Neuron (in vitro differentiated cells): ENCODE measurements around the gene C1QTNF7.

ENCODE experiments used
- H2AFZ ChIP-seq: one replicate; pipeline ENCODE4 v1.6.1; 2013; ENCODE audit warnings: low read depth, mild to moderate bottlenecking, inconsistent platforms, low read length, moderate library complexity
- H3K27me3 ChIP-seq: one replicate; pipeline ENCODE4 v1.6.1; 2013; ENCODE audit warnings: low read length; ENCODE audit not compliant: insufficient read depth
- H3K36me3 ChIP-seq: one replicate; pipeline ENCODE4 v1.6.1; 2013; ENCODE audit warnings: low read length; ENCODE audit not compliant: insufficient read depth
- H3K4me1 ChIP-seq: one replicate; pipeline ENCODE4 v1.6.1; 2013; ENCODE audit warnings: low read length; ENCODE audit not compliant: insufficient read depth
- H3K4me3 ChIP-seq: 2 replicates; pipeline ENCODE4 v1.5.1; 2013; ENCODE audit warnings: mild to moderate bottlenecking, low read length, moderate library complexity
- H3K9me3 ChIP-seq: one replicate; pipeline ENCODE4 v1.6.1; 2013; ENCODE audit warnings: low read length

C1QTNF7 gene

GRCh38 chr4:15420642-15421041 is 7.2 kb upstream of the C1QTNF7 start:
- Histone ChIP-seq H3K36me3 (no peaks in the 10 kb centered on the region), H3K4me3 (no peak overlapping the region), H3K27me3 (no peaks in the 10 kb centered on the region), H3K9me3 (no peaks in the 10 kb centered on the region), H3K4me1 (peaks cover 23% of the 10 kb centered on the region), H2AFZ (no peak overlapping the region)

- Histone ChIP-seq H3K27me3 (no peaks in the 10 kb centered on the region), H2AFZ (no peak overlapping the region), H3K4me1 (peaks cover 15% of the 10 kb centered on the region), H3K36me3 (no peaks in the 10 kb centered on the region), H3K4me3 (no peak overlapping the region), H3K9me3 (no peaks in the 10 kb centered on the region)
These were observed 4.5 kb upstream of the C1QTNF7 start for GRCh38 chr4:15423285-15423711.

DNA sequence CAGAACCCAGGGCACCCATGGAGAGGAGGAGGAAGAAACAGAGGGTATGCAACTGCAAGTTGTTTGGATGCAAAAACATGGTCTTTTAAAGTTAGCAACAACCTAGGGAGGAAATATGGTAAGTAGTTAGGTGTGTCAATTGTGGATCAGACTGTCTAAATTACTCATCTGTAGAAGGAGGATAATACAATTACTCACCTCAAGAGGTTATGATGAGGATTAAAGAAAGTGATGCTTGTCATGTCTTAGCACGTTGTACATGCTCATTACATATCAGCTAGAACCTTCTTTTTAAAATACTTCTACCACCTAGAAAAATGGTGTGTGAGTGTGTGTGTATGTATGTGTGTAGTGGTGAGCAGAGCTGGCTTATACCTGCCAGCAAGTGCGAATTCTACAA is 2.3 kb upstream of the C1QTNF7 start:
- H3K9me3 ChIP-seq, result no peaks in the 10 kb centered on the region
- no peaks in the 10 kb centered on the region for H3K36me3 ChIP-seq
- peaks cover 8% of the 10 kb centered on the region for H3K4me1 ChIP-seq

DNA sequence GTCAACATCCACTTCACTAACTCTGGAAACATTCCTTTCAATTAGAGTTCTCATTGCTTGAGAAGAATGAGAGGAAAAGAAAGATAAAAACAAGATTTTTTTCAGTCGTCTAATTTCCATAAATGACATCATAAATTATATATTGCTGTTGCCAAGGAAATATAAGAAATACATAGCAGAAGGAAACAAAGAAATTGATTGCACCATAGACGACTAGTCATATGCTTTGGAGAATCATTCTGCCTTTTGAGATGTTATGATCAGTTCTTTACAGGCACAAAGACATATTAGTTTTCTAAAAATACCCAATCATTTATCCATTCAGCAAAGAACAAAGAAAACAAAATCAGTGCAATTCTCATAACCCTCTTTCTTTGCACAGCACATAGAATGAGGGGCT is 672 bp upstream of the C1QTNF7 start:
- no peak overlapping the region for H3K4me3 ChIP-seq
- H3K36me3 ChIP-seq, result no peaks in the 10 kb centered on the region
- no peaks in the 10 kb centered on the region for H3K9me3 ChIP-seq
- no peaks in the 10 kb centered on the region for H3K27me3 ChIP-seq
- H3K4me1 ChIP-seq, result no peaks in the 10 kb centered on the region
- H2AFZ ChIP-seq, result no peak overlapping the region

More for the DNA sequence above, 2.3 kb upstream of the C1QTNF7 start:
- H3K27me3 ChIP-seq, result no peaks in the 10 kb centered on the region
- H3K4me3 ChIP-seq, result no peak overlapping the region
- H2AFZ ChIP-seq, result no peak overlapping the region

DNA sequence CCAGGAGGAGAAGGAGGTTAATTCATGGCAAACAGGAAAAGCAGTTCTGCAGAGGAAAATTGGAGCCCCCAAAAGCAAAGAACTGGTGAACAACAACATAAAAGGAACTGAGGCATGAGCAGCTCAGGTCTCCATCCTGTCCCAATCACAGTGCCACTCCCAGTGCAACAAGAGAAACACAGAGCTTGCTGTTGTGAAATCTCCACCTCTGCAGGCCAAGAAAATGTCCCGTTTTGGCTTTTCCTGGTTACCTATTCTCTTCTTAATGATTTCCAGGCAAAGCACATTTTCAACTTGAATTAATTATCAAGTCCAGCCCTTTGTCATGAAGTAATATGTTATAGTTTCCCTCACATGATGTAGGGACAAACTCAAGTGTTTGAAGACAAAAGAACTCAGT is 778 bp downstream of the C1QTNF7 start:
- H3K4me3 ChIP-seq, result no peak overlapping the region

GRCh38 chr4:15434091-15434490 is 6.3 kb downstream of the C1QTNF7 start:
- no peaks in the 10 kb centered on the region for H3K4me1 ChIP-seq
- H3K36me3 ChIP-seq, result no peaks in the 10 kb centered on the region
- H3K27me3 ChIP-seq, result no peaks in the 10 kb centered on the region
- no peaks in the 10 kb centered on the region for H3K9me3 ChIP-seq
- H3K4me3 ChIP-seq, result no peak overlapping the region
- no peak overlapping the region for H2AFZ ChIP-seq

More for the DNA sequence above, 778 bp downstream of the C1QTNF7 start:
- Histone ChIP-seq H3K36me3 (no peaks in the 10 kb centered on the region), H3K9me3 (no peaks in the 10 kb centered on the region), H3K4me1 (no peaks in the 10 kb centered on the region), H3K27me3 (no peaks in the 10 kb centered on the region), H2AFZ (no peak overlapping the region)

GRCh38 chr4:15434676-15435075 is 6.8 kb downstream of the C1QTNF7 start:
- Histone ChIP-seq H3K36me3 (no peaks in the 10 kb centered on the region), H3K4me3 (no peak overlapping the region), H3K27me3 (no peaks in the 10 kb centered on the region), H3K4me1 (no peaks in the 10 kb centered on the region), H2AFZ (no peak overlapping the region), H3K9me3 (no peaks in the 10 kb centered on the region)

DNA sequence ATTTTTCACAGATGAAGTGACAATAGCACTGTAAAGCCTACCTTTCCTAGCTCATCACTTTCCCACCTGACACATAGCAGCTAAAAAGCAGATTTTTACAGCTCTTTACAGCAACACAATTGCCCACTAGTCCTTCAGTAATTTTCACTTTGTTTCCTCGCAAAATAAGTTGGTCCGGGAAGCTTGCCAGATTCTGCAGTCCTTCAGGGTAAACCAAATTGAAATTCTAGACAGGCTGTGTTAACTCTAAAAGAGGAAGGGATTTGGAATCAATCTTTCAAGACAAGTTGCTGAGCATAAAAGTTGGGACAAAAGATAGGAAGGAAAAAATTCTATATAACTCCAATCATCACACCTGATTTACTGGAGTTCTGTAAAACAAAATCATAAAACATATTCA is 8.7 kb downstream of the C1QTNF7 start:
- H3K9me3 ChIP-seq, result no peaks in the 10 kb centered on the region
- H3K4me3 ChIP-seq, result no peak overlapping the region
- no peak overlapping the region for H2AFZ ChIP-seq
- no peaks in the 10 kb centered on the region for H3K4me1 ChIP-seq
- no peaks in the 10 kb centered on the region for H3K36me3 ChIP-seq
- no peaks in the 10 kb centered on the region for H3K27me3 ChIP-seq

DNA sequence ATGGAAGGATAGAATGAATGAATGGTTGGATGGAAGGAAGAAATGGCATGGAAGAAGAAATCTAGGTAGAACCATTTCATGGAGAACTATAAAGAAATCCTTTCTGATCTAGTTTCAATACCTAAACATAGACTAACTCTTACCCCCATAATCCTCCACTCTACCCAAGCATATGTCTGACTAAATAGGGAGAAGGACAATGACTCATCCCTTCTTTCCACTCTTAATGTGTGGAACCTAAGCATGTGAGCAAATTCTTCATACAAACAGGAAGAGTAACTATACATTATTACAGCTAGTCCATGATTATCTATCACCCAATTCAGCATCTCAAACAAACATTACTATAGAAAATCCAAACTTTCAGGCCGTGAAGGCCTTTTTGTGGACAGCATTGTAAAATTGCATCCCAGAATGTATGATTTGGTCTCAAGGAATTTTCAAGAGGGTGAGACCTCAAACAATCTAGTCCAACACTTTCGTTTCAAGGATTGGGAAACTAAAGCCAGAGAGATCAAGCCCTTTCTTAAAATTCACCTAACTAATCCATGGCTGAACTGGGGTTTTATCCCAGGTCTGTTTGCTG is 11.2 kb downstream of the C1QTNF7 start:
- no peak overlapping the region for H3K4me3 ChIP-seq
- no peaks in the 10 kb centered on the region for H3K4me1 ChIP-seq
- no peak overlapping the region for H2AFZ ChIP-seq
- H3K9me3 ChIP-seq, result no peaks in the 10 kb centered on the region
- no peaks in the 10 kb centered on the region for H3K27me3 ChIP-seq
- no peaks in the 10 kb centered on the region for H3K36me3 ChIP-seq

GRCh38 chr4:15443371-15444160 is 15.7 kb downstream of the C1QTNF7 start:
- Histone ChIP-seq H3K4me1 (no peaks in the 10 kb centered on the region), H3K27me3 (no peaks in the 10 kb centered on the region), H3K9me3 (no peaks in the 10 kb centered on the region), H3K36me3 (no peaks in the 10 kb centered on the region), H3K4me3 (no peak overlapping the region), H2AFZ (no peak overlapping the region)

DNA sequence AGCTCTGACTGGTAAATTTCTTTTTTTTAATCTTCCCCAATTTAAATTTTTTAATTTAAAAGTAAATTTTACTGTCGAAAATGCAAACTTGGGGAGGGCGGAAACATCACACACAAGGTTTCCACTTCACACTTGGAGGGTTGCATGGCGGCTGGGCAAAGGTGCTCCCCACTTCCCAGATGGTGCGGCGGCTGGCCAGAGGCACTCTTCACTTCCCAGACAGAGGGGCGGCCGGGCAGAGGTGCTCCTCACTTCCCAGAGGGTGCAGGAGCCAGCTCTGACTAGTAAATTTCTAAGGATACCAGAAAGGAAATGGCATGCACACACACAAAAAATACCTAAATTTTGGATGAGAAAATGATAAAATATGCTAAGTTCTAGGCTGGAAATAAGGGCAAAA is 16.4 kb downstream of the C1QTNF7 start:
- Histone ChIP-seq H2AFZ (no peak overlapping the region), H3K36me3 (no peaks in the 10 kb centered on the region), H3K27me3 (no peaks in the 10 kb centered on the region), H3K4me1 (no peaks in the 10 kb centered on the region), H3K4me3 (no peak overlapping the region), H3K9me3 (no peaks in the 10 kb centered on the region)

- H3K9me3 ChIP-seq, result no peaks in the 10 kb centered on the region
- H3K27me3 ChIP-seq, result no peaks in the 10 kb centered on the region
- H3K4me1 ChIP-seq, result no peaks in the 10 kb centered on the region
- no peak overlapping the region for H3K4me3 ChIP-seq
- no peaks in the 10 kb centered on the region for H3K36me3 ChIP-seq
- no peak overlapping the region for H2AFZ ChIP-seq
These were observed 17.2 kb downstream of the C1QTNF7 start for GRCh38 chr4:15444879-15445547.

GRCh38 chr4:15451181-15451865 is 23.5 kb downstream of the C1QTNF7 start:
- no peaks in the 10 kb centered on the region for H3K4me1 ChIP-seq
- H3K9me3 ChIP-seq, result no peaks in the 10 kb centered on the region
- no peak overlapping the region for H2AFZ ChIP-seq
- H3K4me3 ChIP-seq, result no peak overlapping the region
- no peaks in the 10 kb centered on the region for H3K27me3 ChIP-seq
- H3K36me3 ChIP-seq, result no peaks in the 10 kb centered on the region
